Testis (tissue), 2 donors: ENCODE data around the gene KIAA1958.

ENCODE experiments used
- POLR2A ChIP-seq: fragments of 450-650 bp; IDR thresholded peaks from one replicate; pipeline ENCODE4 v1.6.1; 2017; ENCODE audit warnings: antibody characterized with exemption, mild to moderate bottlenecking, moderate library complexity
- TF ChIP-seq, protein P1 (sequence below), 3 experiments: fragments of 450-650 bp in 2 of 3; fragments of 200-600 bp in 1 of 3; sonication (generic) in 1 of 3; IDR thresholded peaks; one replicate each; pipeline ENCODE4 v1.5.1; 2016 to 2019; ENCODE audit warnings: antibody characterized with exemption in 3 of 3, mild to moderate bottlenecking in 2 of 3, moderate library complexity in 1 of 3

DNA sequence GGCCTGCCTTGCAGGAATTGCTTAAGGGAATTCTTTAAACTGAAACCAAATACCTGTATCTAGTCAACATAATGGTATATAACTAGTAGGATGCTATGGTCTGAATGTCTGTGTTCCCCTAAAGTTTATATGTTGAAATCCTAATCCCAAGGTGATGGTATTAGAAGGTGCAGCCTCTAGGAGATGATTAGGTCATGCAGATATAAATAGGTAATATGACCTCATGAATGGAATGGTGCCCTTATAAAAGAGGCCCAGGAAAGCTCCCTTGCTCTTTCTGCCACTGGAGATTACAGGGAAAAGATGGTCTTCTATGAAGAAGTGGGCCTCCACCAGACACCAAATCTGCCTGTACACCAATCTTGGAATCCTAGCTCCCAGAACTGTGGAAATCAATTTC is 7.4 kb upstream of the KIAA1958 start:
- no peak for TF ChIP-seq POLR2A
- TF ChIP-seq, protein P1, sequence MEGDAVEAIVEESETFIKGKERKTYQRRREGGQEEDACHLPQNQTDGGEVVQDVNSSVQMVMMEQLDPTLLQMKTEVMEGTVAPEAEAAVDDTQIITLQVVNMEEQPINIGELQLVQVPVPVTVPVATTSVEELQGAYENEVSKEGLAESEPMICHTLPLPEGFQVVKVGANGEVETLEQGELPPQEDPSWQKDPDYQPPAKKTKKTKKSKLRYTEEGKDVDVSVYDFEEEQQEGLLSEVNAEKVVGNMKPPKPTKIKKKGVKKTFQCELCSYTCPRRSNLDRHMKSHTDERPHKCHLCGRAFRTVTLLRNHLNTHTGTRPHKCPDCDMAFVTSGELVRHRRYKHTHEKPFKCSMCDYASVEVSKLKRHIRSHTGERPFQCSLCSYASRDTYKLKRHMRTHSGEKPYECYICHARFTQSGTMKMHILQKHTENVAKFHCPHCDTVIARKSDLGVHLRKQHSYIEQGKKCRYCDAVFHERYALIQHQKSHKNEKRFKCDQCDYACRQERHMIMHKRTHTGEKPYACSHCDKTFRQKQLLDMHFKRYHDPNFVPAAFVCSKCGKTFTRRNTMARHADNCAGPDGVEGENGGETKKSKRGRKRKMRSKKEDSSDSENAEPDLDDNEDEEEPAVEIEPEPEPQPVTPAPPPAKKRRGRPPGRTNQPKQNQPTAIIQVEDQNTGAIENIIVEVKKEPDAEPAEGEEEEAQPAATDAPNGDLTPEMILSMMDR (IDR thresholded peaks at IDR 0.05), result no peak
